K562 (cell line): ENCODE results near the gene IGLON5. TPM values are rescaled to one million over a fixed set of nuclear protein-coding genes. Genes with fewer than 3 reads are reported as not detected.
A peak's percentile ranks its signal among the peaks of the same experiment; 100 is the strongest.

Source experiments
- ATAC-seq: fragments of 200-7000 bp; cut with Tn5 transposase; 3 replicates; pipeline ENCODE4 v1.9.1; 2020; ENCODE audit warnings: moderate library complexity
- BruUV-seq: library from RNA; stranded (reverse); fragments of 400-500 nt; replicated peaks from 2 replicates; lab custom pipeline; 2021; lab: Mats Ljungman, UMichigan
- CTCF ChIA-PET: fragments of 300-600 bp; formaldehyde crosslinking; extraction: SDS; loops from one replicate; lab custom pipeline; 2021; ENCODE audit warnings: low intra/inter-chr PET ratio; lab: Yijun Ruan, JAX
- POLR2A ChIA-PET: fragments of 300-600, 350-650 bp; sonication (Branson Sonifier 250); formaldehyde crosslinking; extraction: SDS; loops from one replicate; lab custom pipeline; 2021; ENCODE audit warnings: antibody characterized with exemption, inconsistent platforms; lab: Yijun Ruan, JAX
- DNase-seq, 4 experiments: peaks; one replicate each; pipeline versions ENCODE4 v3.0.0 to v3.0.0-alpha.2; 2011 to 2018; ENCODE audit warnings: low spot score in 3 of 4, mixed read lengths in 3 of 4; ENCODE audit errors: extremely low read depth in 1 of 4
- FAIRE-seq: peaks from 2 replicates; lab custom pipeline; 2011; peaks lifted over from hg19 to GRCh38; lab: Jason Lieb, UNC
- H2AFZ ChIP-seq: 2 replicates; pipeline ENCODE4 v1.6.0; 2011; ENCODE audit warnings: low read depth, low read length, control low read depth, inconsistent platforms
- H3K27ac ChIP-seq: fragments of 200-600 bp; 3 replicates; pipeline ENCODE4 v1.8.0; 2011; ENCODE audit warnings: low read depth, mild to moderate bottlenecking, control low read depth, inconsistent platforms, low read length, moderate library complexity, mixed read lengths; ENCODE audit errors: extremely low read depth
- H3K27me3 ChIP-seq, 2 experiments: fragments of 300-600 bp in 1 of 2; 2 replicates in 1 of 2; 3 replicates in 1 of 2; pipeline versions ENCODE4 v1.6.0 to v1.8.0; 2011; ENCODE audit warnings: inconsistent platforms in 2 of 2, low read length in 2 of 2, mild to moderate bottlenecking in 1 of 2, mixed read lengths in 1 of 2, moderate library complexity in 1 of 2; ENCODE audit not compliant: control insufficient read depth in 2 of 2, insufficient read depth in 2 of 2
- H3K36me3 ChIP-seq: fragments of 300-600 bp; 3 replicates; pipeline ENCODE4 v1.8.0; 2011; ENCODE audit warnings: mild to moderate bottlenecking, low read length, inconsistent platforms; ENCODE audit not compliant: control insufficient read depth, insufficient read depth
- H3K4me1 ChIP-seq, 2 experiments: fragments of 200-600 bp in 1 of 2; replicated peaks in 1 of 2; 2 replicates in 1 of 2; 3 replicates in 1 of 2; pipeline versions ENCODE4 v1.5.1 to v1.8.0; 2011; ENCODE audit warnings: inconsistent platforms in 2 of 2, low read length in 2 of 2, mild to moderate bottlenecking in 1 of 2, mixed read lengths in 1 of 2, moderate library complexity in 1 of 2; ENCODE audit not compliant: control insufficient read depth in 2 of 2, insufficient read depth in 2 of 2
- H3K4me2 ChIP-seq: 2 replicates; pipeline ENCODE4 v1.6.1; 2011; ENCODE audit warnings: low read length, control low read depth, inconsistent platforms, mixed read lengths; ENCODE audit not compliant: insufficient read depth
- H3K4me3 ChIP-seq: fragments of 200-600 bp; sonication (generic), shearing (Covaris generic); 2 replicates; pipeline ENCODE4 v1.5.1; 2016; ENCODE audit warnings: control low read depth, inconsistent platforms
- H3K79me2 ChIP-seq: fragments of 200-600 bp; 3 replicates; pipeline ENCODE4 v1.8.0; 2011; ENCODE audit warnings: low read length, inconsistent platforms; ENCODE audit not compliant: control insufficient read depth, insufficient read depth
- H3K9ac ChIP-seq, 2 experiments: 2 replicates each; pipeline versions ENCODE4 v1.6.0 to v1.6.1; 2011; ENCODE audit warnings: low read depth in 2 of 2, low read length in 2 of 2, control low read depth in 1 of 2, inconsistent platforms in 1 of 2, mild to moderate bottlenecking in 1 of 2, mixed read lengths in 1 of 2; ENCODE audit not compliant: insufficient read depth in 1 of 2
- H3K9me1 ChIP-seq: one replicate; pipeline ENCODE4 v1.6.0; 2011; ENCODE audit warnings: inconsistent platforms, mild to moderate bottlenecking, low read length, moderate library complexity; ENCODE audit not compliant: control insufficient read depth, insufficient read depth
- H3K9me3 ChIP-seq: replicated peaks from 2 replicates; pipeline ENCODE4 v1.5.1; 2011; ENCODE audit warnings: low read depth, low read length, inconsistent platforms; ENCODE audit not compliant: control insufficient read depth, insufficient read depth
- H4K20me1 ChIP-seq: replicated peaks from 2 replicates; pipeline ENCODE4 v1.6.1; 2011; ENCODE audit warnings: low read length, inconsistent platforms, mixed read lengths; ENCODE audit not compliant: control insufficient read depth, insufficient read depth
- DDX20 ChIP-seq: fragments of 450-650 bp; IDR thresholded peaks from 2 replicates; pipeline ENCODE4 v1.6.1; 2016; ENCODE audit warnings: missing genetic modification characterization, low read depth, mild to moderate bottlenecking, missing compliant biosample characterization, moderate library complexity
- GATA2 ChIP-seq: sonication (generic); formaldehyde crosslinking; IDR thresholded peaks from 2 replicates; pipeline ENCODE4 v1.4.0; 2020; ENCODE audit warnings: mild to moderate bottlenecking, missing genetic modification reagents
- HCFC1 ChIP-seq: IDR thresholded peaks from 2 replicates; pipeline ENCODE4 v1.6.1; 2012; ENCODE audit warnings: low read depth, low read length, improper control_type of control experiment
- HDGF ChIP-seq: fragments of 450-650 bp; IDR thresholded peaks from 2 replicates; pipeline ENCODE4 v1.6.1; 2016
- JUN ChIP-seq, 2 experiments: sonication (generic) in 1 of 2; formaldehyde crosslinking in 1 of 2; IDR thresholded peaks; 2 replicates each; pipeline versions ENCODE4 v1.6.1 to v1.8.0; 2012 to 2022; ENCODE audit warnings: borderline replicate concordance in 2 of 2, mild to moderate bottlenecking in 2 of 2, improper control_type of control experiment in 1 of 2, low read depth in 1 of 2, low read length in 1 of 2, missing genetic modification reagents in 1 of 2
- MCM2 ChIP-seq: fragments of 450-650 bp; IDR thresholded peaks from 2 replicates; pipeline ENCODE4 v1.6.1; 2017; ENCODE audit warnings: low read depth, mild to moderate bottlenecking
- NELFE ChIP-seq: IDR thresholded peaks from 2 replicates; pipeline ENCODE4 v1.6.1; 2011; ENCODE audit warnings: mild to moderate bottlenecking; ENCODE audit not compliant: insufficient read depth, insufficient read length
- RUNX1 ChIP-seq: sonication (generic); IDR thresholded peaks from 2 replicates; pipeline ENCODE4 v1.6.1; 2016; ENCODE audit warnings: antibody characterized with exemption, low read depth
- SP1 ChIP-seq: sonication (generic); formaldehyde crosslinking; IDR thresholded peaks from 2 replicates; pipeline ENCODE4 v1.8.1; 2022; ENCODE audit warnings: mild to moderate bottlenecking, missing genetic modification reagents
- SP2 ChIP-seq: IDR thresholded peaks from 2 replicates; pipeline ENCODE4 v1.6.1; 2011; ENCODE audit warnings: mild to moderate bottlenecking, low read depth, low read length, moderate library complexity; ENCODE audit not compliant: poor library complexity, severe bottlenecking; ENCODE audit errors: extremely low read depth
- TEAD1 ChIP-seq, 2 experiments: fragments of 450-650 bp in 1 of 2; sonication (generic) in 1 of 2; formaldehyde crosslinking; IDR thresholded peaks; 2 replicates each; pipeline versions ENCODE4 v1.4.0 to v1.8.0; 2020 to 2022; ENCODE audit warnings: mild to moderate bottlenecking in 2 of 2, missing genetic modification reagents in 1 of 2
- ZKSCAN8 ChIP-seq: fragments of 200-800 bp; sonication (Bioruptor generic); IDR thresholded peaks from 2 replicates; pipeline ENCODE4 v1.6.1; 2016; ENCODE audit warnings: missing genetic modification characterization, missing compliant biosample characterization
- WGBS: fragments of 100-300 bp; shearing (Covaris generic); methylation state at CpG from one replicate; pipeline ENCODE4 v1.1.6; 2016; ENCODE audit warnings: low coverage, mixed read lengths; ENCODE audit not compliant: insufficient coverage; ENCODE audit errors: missing lambda C conversion rate; 5-methylcytosine and 5-hydroxymethylcytosine counted together
- in situ Hi-C: fragments of 300-500 bp; cut with MboI; formaldehyde crosslinking; loops from 4 replicates; pipeline ENCODE4 v1.15.0; 2018; ENCODE audit warnings: inconsistent platforms, mixed read lengths
- intact Hi-C: fragments of 100-400 bp; cut with micrococcal nuclease; formaldehyde crosslinking; loops from 2 replicates; pipeline ENCODE4 v1.14.2; 2022
- polyA plus RNA-seq, 8 experiments: library from polyadenylated mRNA; depleted of rRNA in 4 of 8; stranded (reverse) in 5 of 8; unstranded in 3 of 8; fragments of >200 nt; fragmentation: Nextera tagmentation in 2 of 8; fragmentation: Illumina TruSeq in 1 of 8; extraction: Ambion mirVana in 2 of 8; extraction: Trizol in 1 of 8; gene quantifications; 2 replicates each; pipeline versions ENCODE4 v1.2.1 to v1.2.3, GENCODE V29; 2011 to 2014; ENCODE audit warnings: inconsistent platforms in 1 of 8, missing spikeins in 1 of 8
- total RNA-seq, 7 experiments: library from RNA; depleted of rRNA in 6 of 7; stranded (reverse); fragments of >200 nt in 6 of 7; fragmentation: Illumina TruSeq in 2 of 7; extraction: Trizol in 2 of 7; gene quantifications; 2 replicates each; pipeline versions ENCODE4 v1.2.1 to v1.2.3, GENCODE V29; 2011 to 2021; ENCODE audit warnings: low replicate concordance in 1 of 7
- TF ChIP-seq, protein P1 (sequence below): fragments of 250-450 bp; sonication (Bioruptor Pico); IDR thresholded peaks from 2 replicates; pipeline ENCODE4 v1.5.0; 2021; ENCODE audit warnings: mild to moderate bottlenecking, moderate library complexity
- TF ChIP-seq, protein P2 (sequence below): IDR thresholded peaks from 3 replicates; pipeline ENCODE4 v1.6.1; 2011; ENCODE audit warnings: borderline replicate concordance, mild to moderate bottlenecking, moderate library complexity; ENCODE audit not compliant: insufficient read length; ENCODE audit errors: extremely low read depth

Gene IGLON5
- total and polyA plus RNA-seq, 9 of the 15 experiments (the other 6 are each of a cell fraction or from before 2014, with no cell fraction given), result 0.03 to 0.22 (median 0.14) TPM; not detected in 2

DNA sequence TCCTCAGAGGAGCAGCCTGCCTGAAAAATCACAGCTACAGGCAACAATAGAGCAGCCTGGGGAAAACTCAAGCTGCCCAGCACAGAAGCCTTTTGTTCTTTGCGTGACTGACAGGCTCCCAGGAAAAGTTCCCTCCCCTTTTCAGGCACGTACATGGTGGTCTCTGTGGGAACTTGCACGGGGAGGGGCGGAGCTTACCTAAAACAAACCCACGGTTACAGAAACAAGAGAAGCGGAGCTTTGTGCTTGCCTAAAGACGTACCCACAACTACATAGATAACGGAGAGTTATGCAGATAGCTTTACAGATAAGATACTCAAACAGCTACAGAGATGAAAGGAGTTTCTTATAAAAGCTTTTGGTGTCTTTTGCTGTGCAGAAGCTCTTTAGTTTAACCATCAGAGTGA, 43.3 kb downstream of the IGLON5 start:
- Histone ChIP-seq H2AFZ (no peak overlapping the region), H3K9ac (0 out of 4 replicates have a peak overlapping the region, but pooled peaks of 1 of the 2 experiments have one; percentile 6), H3K27ac (peak overlapping the region; percentile 32; the same call in 1 of the 3 replicates), H3K4me2 (peak overlapping the region; percentile 32), H4K20me1 (0 out of 2 replicates have a peak, but pooled peaks cover 4% of the 10 kb centered on the region), H3K4me3 (no peak overlapping the region), H3K4me1 (peaks cover 23 to 32% of the 10 kb centered on the region in 2 experiments), H3K36me3 (peaks cover 39% of the 10 kb centered on the region), H3K79me2 (peaks cover 13% of the 10 kb centered on the region), H3K27me3 (no peaks in the 10 kb centered on the region), H3K9me3 (no peaks in the 10 kb centered on the region), H3K9me1 (peaks cover 5% of the 10 kb centered on the region)
- ATAC-seq (no peak), FAIRE-seq (peak; percentile 35), DNase-seq (no peak)
- intact Hi-C loops (loop anchor here (5.0 kb wide), 1 partner anchor 38 kb away; the partner anchor contains the start of gene C19orf84), in situ Hi-C loops (no loop called here)
- BruUV-seq, result no TSS peak
- 14% methylated on average over 8 of the region's 8 CpGs for WGBS
- ChIA-PET POLR2A (interaction anchor here (0.8 to 1.7 kb wide), 5 partner anchors 9 to 14 kb away, joined by 3 to 7 read pairs (median 4); partner anchors contain the start of gene ETFB), CTCF (no interaction called here)
- TF ChIP-seq SP1 (CRISPR knock-in tag), result no peak
- TF ChIP-seq JUN (IDR thresholded peaks at IDR 0.05; ENCODE audit: borderline replicate concordance, low read depth, low read length), result no peak
- TF ChIP-seq JUN (CRISPR knock-in tag; IDR thresholded peaks at IDR 0.05; ENCODE audit: borderline replicate concordance), result no peak
- TF ChIP-seq HDGF, result no peak
- TF ChIP-seq, protein P1, sequence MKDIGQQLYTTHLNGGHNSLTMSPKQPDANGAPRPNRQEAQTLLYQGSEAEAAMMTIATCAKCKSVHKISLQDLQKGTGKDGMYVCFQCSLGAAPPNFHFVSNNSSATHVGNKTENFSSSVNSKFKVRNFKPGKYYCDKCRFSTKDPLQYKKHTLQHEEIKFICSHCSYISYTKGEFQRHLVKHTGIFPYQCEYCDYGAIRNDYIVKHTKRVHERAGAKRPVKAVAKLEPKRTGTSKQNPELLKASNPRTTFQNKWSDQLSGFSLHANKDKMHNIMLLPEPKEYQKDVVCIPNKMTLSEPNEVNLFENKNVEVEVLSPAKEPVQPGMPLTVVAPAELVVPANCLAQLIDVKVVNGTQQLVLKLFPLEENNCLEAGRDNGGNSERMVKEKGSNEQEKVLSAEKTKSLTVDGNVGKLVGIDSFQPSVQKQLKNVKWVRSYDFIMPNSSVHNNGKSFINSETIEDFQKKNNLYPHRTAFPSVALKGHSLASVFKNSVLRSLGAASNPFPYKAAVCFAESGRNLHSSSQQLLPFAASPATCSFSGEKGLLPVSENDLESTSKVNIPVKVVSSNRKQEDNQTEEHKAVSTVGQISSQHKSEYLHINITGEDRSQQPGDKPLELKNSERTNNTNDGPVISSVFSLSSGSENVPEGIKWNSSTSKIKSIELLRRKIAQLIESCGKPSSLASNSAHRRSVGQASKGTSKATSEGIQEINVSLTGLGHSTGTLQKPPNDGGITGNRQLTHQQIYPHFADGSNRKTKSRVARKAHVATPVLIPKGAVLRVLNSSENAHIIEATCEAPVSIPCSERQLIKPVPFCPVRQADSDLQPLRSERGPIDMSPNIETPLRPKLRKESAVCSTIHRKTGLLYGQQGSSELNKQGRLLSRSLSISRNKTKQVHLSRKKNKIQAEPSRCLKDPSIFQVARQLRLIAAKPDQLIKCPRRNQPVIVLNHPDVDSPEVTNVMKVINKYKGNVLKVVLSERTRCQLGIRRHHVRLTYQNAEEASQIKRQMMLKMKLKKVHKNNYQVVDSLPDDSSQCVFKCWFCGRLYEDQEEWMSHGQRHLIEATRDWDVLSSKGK (CRISPR knock-in tag), result no peak
- TF ChIP-seq, protein P2, sequence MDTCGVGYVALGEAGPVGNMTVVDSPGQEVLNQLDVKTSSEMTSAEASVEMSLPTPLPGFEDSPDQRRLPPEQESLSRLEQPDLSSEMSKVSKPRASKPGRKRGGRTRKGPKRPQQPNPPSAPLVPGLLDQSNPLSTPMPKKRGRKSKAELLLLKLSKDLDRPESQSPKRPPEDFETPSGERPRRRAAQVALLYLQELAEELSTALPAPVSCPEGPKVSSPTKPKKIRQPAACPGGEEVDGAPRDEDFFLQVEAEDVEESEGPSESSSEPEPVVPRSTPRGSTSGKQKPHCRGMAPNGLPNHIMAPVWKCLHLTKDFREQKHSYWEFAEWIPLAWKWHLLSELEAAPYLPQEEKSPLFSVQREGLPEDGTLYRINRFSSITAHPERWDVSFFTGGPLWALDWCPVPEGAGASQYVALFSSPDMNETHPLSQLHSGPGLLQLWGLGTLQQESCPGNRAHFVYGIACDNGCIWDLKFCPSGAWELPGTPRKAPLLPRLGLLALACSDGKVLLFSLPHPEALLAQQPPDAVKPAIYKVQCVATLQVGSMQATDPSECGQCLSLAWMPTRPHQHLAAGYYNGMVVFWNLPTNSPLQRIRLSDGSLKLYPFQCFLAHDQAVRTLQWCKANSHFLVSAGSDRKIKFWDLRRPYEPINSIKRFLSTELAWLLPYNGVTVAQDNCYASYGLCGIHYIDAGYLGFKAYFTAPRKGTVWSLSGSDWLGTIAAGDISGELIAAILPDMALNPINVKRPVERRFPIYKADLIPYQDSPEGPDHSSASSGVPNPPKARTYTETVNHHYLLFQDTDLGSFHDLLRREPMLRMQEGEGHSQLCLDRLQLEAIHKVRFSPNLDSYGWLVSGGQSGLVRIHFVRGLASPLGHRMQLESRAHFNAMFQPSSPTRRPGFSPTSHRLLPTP, result no peak
- TF ChIP-seq SP2, result no peak
- no peak for TF ChIP-seq NELFE
- no peak for TF ChIP-seq MCM2
- 0 out of 2 replicates have a peak, but pooled peaks have one; percentile 9 for TF ChIP-seq GATA2 (CRISPR knock-in tag)
- no peak for TF ChIP-seq HCFC1
- no peak for TF ChIP-seq DDX20 (tag)
- no peak for TF ChIP-seq RUNX1
- TF ChIP-seq TEAD1 (CRISPR knock-in tag; IDR thresholded peaks at IDR 0.05), result 0 out of 4 replicates have a peak, but pooled peaks of 1 of the 2 experiments have one; percentile 53
- TF ChIP-seq ZKSCAN8, result no peak
